Stimulated activated CD8-positive, alpha-beta memory T cell treated with anti-CD3 and anti-CD28 coated beads, Interleukin-2, amount 100 ng/mL, for 48 hours (primary cell): ENCODE data around the gene TAF4B.
"Not testable (repeated sequence)": the region's sequence is repeated elsewhere in the genome, so short reads cannot be mapped to it uniquely, and the experiment has no call there.

Experiments
- DNase-seq, 2 donors: peaks; one replicate each; pipeline ENCODE4 v3.0.0-alpha.2; 2020; ENCODE audit warnings: low read depth in 2 of 2

TAF4B gene

GRCh38 chr18:26424428-26425147 lies 198.3 kb downstream of the TAF4B start:
- no peak for DNase-seq

- no peak for DNase-seq
Observed at GRCh38 chr18:26425148-26425531, 198.9 kb downstream of the TAF4B start.

- DNase-seq: no peak
Observed at GRCh38 chr18:26429535-26430226, 203.4 kb downstream of the TAF4B start.

- DNase-seq: no peak
Observed at GRCh38 chr18:26432651-26433424, 206.6 kb downstream of the TAF4B start.

GRCh38 chr18:26434887-26435286 lies 208.6 kb downstream of the TAF4B start:
- DNase-seq: no peak

GRCh38 chr18:26435415-26436095 lies 209.3 kb downstream of the TAF4B start:
- no peak for DNase-seq

GRCh38 chr18:26436176-26437051 lies 210.2 kb downstream of the TAF4B start:
- no peak for DNase-seq

GRCh38 chr18:26437634-26438033 lies 211.4 kb downstream of the TAF4B start:
- not testable (repeated sequence) for DNase-seq

- DNase-seq: no peak
Observed at GRCh38 chr18:26438980-26439379, 212.7 kb downstream of the TAF4B start.

- DNase-seq: no peak
Observed at GRCh38 chr18:26439537-26439936, 213.3 kb downstream of the TAF4B start.

- no peak for DNase-seq
Observed at GRCh38 chr18:26440644-26441043, 214.4 kb downstream of the TAF4B start.
